Measurements from ENCODE around the gene NUBP1.
"Not testable (repeated sequence)": the region's sequence is repeated elsewhere in the genome, so short reads cannot be mapped to it uniquely, and the experiment has no call there.

Gene NUBP1

GRCh38 chr16:10743610-10744369 is at the start of gene NUBP1:
Gene NUBP1, plus strand, starts transcription at chr16:10743842. Its CDS starts 22 bp downstream, at chr16:10743864.
- peak; percentile 100 for DNase-seq (ENCODE audit: low read depth in 2 of 2)

- no peak for DNase-seq (ENCODE audit: low read depth in 2 of 2)
These were observed 49.8 kb upstream of the NUBP1 start for GRCh38 chr16:10693889-10694288.

GRCh38 chr16:10694306-10694705 is 49.3 kb upstream of the NUBP1 start:
- DNase-seq (ENCODE audit: low read depth in 2 of 2): no peak

GRCh38 chr16:10694830-10695229 is 48.8 kb upstream of the NUBP1 start, which contains the start of gene TEKT5:
Gene TEKT5, minus strand, starts transcription at chr16:10694930. Its CDS starts 57 bp downstream, at chr16:10694873.
- DNase-seq (ENCODE audit: low read depth in 2 of 2): no peak

GRCh38 chr16:10699756-10700155 is 43.9 kb upstream of the NUBP1 start:
- no peak for DNase-seq (ENCODE audit: low read depth in 2 of 2)

GRCh38 chr16:10708969-10709368 is 34.7 kb upstream of the NUBP1 start:
- no peak for DNase-seq (ENCODE audit: low read depth in 2 of 2)

- no peak for DNase-seq (ENCODE audit: low read depth in 2 of 2)
These were observed 15.4 kb upstream of the NUBP1 start for GRCh38 chr16:10728003-10728887.

GRCh38 chr16:10729104-10730048 is 14.3 kb upstream of the NUBP1 start:
- no peak for DNase-seq (ENCODE audit: low read depth in 2 of 2)

GRCh38 chr16:10731790-10732189 is 11.9 kb upstream of the NUBP1 start:
- DNase-seq (ENCODE audit: low read depth in 2 of 2): no peak

- peak; percentile 20 to 62 for DNase-seq (ENCODE audit: low read depth in 2 of 2)
These were observed 6.5 kb upstream of the NUBP1 start for GRCh38 chr16:10737068-10737625.

- peak; percentile 21 to 27 for DNase-seq (ENCODE audit: low read depth in 2 of 2)
These were observed 5.2 kb upstream of the NUBP1 start for GRCh38 chr16:10738231-10739077.

GRCh38 chr16:10740000-10740844 is 3.4 kb upstream of the NUBP1 start:
- DNase-seq (ENCODE audit: low read depth in 2 of 2): no peak

GRCh38 chr16:10740845-10741208 is 2.8 kb upstream of the NUBP1 start:
- no peak for DNase-seq (ENCODE audit: low read depth in 2 of 2)

GRCh38 chr16:10741249-10741648 is 2.4 kb upstream of the NUBP1 start:
- DNase-seq (ENCODE audit: low read depth in 2 of 2): not testable (repeated sequence)

- DNase-seq (ENCODE audit: low read depth in 2 of 2): no peak
These were observed 1.8 kb upstream of the NUBP1 start for GRCh38 chr16:10741844-10742243.

- no peak for DNase-seq (ENCODE audit: low read depth in 2 of 2)
These were observed 424 bp upstream of the NUBP1 start for GRCh38 chr16:10743227-10743609.

- DNase-seq (ENCODE audit: low read depth in 2 of 2): no peak
These were observed 858 bp downstream of the NUBP1 start for GRCh38 chr16:10744370-10745030.

GRCh38 chr16:10745841-10746240 is 2.2 kb downstream of the NUBP1 start:
- DNase-seq (ENCODE audit: low read depth in 2 of 2): no peak

GRCh38 chr16:10750793-10751192 is 7.2 kb downstream of the NUBP1 start:
- DNase-seq (ENCODE audit: low read depth in 2 of 2): no peak
